A673 (cell line): Measurements from ENCODE around the gene ISOC2.

Experiments used
- CTCF ChIP-seq: fragments of 300-800, 200-600 bp; sonication (generic); conservative IDR thresholded peaks from 2 replicates; pipeline ENCODE4 v1.5.1; 2017; ENCODE audit warnings: low read depth, mild to moderate bottlenecking, antibody characterized with exemption, low read length, moderate library complexity, mixed read lengths
- EZH2 ChIP-seq: fragments of 200-600 bp; sonication (generic); IDR thresholded peaks from 2 replicates; pipeline ENCODE4 v1.6.1; 2017; ENCODE audit warnings: borderline replicate concordance, low read depth, mild to moderate bottlenecking, mixed read lengths, antibody characterized with exemption, low read length; ENCODE audit not compliant: poor library complexity, severe bottlenecking

GRCh38 chr19:55443824-55444480 is 17.5 kb downstream of the ISOC2 start:
- TF ChIP-seq CTCF (no peak), EZH2 (no peak)
